HG03060 (cell line): Measurements from ENCODE around the gene AQP9.
"Not testable (repeated sequence)": the region's sequence is repeated elsewhere in the genome, so short reads cannot be mapped to it uniquely, and the experiment has no call there.

Experiments used
- ATAC-seq: cut with Tn5 transposase; IDR thresholded peaks from one replicate; pipeline ENCODE4 v1.9.1; 2021; ENCODE audit warnings: low read depth, moderate number of reproducible peaks; ENCODE audit not compliant: unreplicated experiment

The AQP9 gene

GRCh38 chr15:58175955-58176354 is 37.8 kb downstream of the AQP9 start:
- ATAC-seq: no peak

DNA sequence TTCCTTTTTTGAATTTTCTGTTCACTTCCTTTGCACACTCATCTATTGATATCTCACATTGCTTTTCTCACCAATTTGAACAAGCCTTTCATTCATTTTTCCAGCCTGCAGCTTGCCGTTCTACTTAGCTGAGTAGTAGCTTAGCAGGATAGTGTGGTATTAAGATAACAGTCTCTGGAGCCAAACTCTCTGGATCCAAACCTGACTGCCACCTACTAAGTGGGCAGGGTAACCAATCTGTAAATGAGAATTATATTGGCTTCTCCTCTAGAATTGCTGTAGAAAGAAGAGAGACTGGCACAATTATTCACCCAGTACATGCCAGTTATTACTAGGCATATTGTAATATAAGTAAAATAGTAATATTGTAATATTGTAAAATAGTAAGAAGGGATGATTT is 40.5 kb downstream of the AQP9 start:
- ATAC-seq: no peak

- ATAC-seq: no peak
These were observed 41.0 kb downstream of the AQP9 start for GRCh38 chr15:58179206-58179605.

DNA sequence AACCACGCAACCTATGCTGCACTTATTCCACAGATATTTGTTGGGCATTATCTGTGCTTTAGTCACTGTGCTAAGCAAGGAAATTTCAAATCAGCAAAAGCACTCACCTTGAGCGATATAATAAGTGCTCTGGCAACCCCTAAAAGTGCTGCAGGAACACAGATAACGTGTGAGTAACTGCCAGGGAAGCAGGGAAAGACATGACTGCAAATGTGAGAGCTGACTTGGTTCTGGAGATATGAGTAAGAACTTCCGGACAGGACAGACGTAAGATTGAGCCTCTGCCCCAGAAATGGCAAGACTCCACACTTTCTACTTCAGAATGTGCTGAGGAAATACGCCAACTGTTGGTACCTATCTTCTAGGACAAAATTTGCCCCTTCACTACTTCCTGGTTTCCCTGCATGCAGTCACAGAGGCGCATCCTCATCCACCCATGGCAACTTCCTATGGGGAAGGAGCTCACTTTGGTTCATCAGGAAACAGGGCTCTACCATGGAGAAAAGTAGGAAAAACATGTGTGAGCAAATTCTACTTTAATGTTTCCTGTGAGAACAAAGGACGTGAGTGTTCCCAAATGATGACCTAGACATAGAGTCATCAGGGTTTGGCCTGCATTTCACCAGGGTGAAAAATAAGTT is 41.7 kb downstream of the AQP9 start:
- no peak for ATAC-seq

DNA sequence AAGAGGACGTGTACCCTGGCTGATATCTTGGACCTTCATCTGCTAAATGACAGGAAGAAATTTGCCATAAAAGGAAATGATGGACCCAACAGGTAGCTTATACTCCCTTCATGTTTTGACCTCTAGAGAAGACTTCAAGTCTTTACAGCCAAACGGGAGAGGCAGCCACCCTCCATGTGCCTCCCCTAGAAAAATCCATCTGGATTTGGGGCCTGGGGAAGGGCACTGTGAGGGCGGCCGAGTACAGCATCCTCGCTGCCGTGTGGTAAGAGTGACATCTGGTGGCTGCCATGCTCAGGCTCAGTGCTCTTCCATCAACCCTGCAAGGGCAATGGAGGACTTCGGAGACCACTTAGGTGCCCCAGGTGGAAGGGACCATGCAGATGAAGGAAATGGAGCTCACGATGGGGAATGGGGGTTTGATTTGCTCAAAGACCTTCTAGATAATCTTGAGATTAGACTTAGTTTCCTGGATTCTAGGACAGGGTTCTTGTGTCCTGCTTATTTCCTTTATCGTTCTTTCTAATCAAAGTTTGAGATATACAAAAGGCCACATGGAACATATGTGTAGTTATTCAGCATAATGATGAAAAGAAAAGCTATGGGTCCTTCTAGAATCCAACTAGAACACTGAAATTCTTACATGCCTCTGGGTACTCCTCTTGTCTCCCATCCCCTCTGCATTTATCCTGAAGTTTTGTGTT is 44.4 kb downstream of the AQP9 start:
- ATAC-seq: no peak

GRCh38 chr15:58185439-58185838 is 47.3 kb downstream of the AQP9 start:
- ATAC-seq: no peak

DNA sequence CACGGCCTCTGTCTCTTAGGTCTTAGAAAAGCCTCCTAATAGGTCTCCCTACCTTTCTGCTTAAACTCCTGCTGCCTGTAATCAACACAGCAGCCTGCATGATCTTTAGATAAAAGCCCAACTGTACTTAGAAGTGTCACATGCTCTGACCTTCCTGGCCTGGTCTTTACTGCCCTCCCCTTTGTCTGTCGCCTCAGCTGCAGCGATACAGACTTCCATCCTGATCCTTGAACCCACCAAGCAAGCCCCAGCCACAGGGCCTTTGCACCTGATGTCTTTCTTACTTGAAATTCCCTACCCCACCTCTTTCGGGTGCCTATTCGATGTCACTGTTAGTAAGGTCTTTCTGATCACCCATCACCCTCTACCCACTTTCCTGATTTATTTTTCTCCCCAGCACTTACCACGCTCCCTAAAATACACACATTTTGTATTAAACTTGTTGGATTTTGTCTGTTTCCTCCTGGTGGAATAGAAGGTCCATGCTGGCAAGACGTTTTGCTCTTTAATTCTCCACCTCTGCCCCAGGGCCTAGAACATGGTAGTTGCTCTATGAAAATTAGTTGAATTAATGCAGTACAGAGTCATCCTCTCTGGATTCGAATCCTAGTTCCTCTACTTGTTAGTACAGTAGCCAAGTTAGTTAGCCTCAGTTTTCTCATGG is 51.1 kb downstream of the AQP9 start:
- no peak for ATAC-seq

DNA sequence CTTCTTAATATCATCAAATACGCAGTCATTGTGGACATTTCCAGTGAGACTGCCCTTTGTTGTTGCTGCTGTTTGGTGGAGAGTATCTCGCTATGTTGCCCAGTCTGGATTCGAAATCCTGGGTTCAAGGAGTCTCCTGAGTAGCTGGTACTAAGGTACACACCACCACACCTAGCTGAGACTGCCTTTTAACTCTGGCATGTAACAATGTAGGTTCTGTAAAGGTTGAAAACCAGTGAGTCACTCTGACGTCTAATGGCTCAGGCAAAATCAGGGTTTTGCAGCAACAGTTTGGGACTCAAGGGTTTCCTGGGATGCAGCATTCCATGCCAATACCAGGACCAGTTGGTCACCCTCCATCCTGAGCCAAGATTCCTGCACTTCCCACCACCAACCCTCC is 52.2 kb downstream of the AQP9 start:
- ATAC-seq: no peak

GRCh38 chr15:58193636-58194035 is 55.5 kb downstream of the AQP9 start:
- ATAC-seq: not testable (repeated sequence)

DNA sequence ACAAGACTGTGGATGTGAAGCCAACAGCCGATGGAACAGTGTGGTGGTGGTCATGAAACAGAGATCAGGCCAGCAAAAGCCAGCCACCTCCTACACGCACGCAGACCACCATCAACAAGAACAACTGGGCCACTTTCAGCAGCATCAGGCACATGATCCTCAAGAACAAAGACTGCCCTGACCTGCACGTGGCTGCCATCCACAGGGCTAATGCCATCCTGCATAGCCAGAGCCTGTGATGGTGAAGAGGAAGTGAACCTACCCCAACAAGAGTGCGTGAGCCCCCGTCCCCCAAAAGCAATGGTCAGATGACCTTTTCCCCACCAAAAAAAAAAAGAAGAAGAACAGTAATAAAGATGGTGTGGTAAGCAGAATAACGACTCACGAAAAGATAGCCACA is 62.6 kb downstream of the AQP9 start:
- no peak for ATAC-seq

GRCh38 chr15:58201516-58201915 is 63.3 kb downstream of the AQP9 start:
- no peak for ATAC-seq

- no peak for ATAC-seq
These were observed 65.4 kb downstream of the AQP9 start for GRCh38 chr15:58203537-58203936.

DNA sequence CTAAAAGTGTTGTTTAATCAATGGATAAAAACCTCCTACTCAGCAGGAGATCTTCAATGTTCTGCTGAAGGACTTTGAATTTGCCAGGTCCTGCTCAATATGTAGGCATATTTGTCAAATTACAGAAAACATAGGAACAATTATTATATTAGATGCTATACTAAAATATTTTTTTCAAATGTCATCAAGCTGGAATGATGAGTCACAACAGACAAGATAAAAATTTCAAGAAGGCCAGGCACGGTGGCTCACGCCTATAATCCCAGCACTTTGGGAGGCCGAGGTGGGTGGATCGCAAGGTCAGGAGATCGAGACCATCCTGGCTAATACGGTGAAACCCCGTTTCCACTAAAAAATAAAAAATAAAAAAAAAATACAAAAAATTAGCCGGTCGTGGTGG is 68.0 kb downstream of the AQP9 start:
- ATAC-seq: no peak

GRCh38 chr15:58208217-58208616 is 70.0 kb downstream of the AQP9 start:
- not testable (repeated sequence) for ATAC-seq

DNA sequence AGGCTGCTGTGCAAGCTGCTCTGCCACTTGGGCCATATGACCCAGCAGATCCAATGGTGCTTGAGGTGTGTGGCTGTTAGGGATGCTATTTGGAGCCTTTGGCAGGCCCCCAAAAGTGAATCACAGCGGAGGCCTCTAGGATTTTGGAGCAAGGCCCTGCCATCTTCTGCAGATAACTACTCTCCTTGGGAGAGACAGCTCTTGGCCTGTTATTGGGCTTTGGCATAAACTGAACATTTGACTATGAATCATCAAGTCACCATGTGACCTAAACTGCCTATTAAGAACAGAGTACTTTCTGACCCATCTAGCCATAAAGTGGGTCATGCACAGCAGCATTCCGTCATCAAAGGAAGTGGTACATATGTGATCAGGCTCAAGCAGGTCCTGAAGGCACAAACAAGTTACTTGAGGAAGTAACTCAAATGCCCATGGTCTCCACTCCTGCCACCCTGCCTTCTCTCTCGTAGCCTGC is 70.9 kb downstream of the AQP9 start:
- not testable (repeated sequence) for ATAC-seq

GRCh38 chr15:58210031-58210430 is 71.8 kb downstream of the AQP9 start:
- not testable (repeated sequence) for ATAC-seq

DNA sequence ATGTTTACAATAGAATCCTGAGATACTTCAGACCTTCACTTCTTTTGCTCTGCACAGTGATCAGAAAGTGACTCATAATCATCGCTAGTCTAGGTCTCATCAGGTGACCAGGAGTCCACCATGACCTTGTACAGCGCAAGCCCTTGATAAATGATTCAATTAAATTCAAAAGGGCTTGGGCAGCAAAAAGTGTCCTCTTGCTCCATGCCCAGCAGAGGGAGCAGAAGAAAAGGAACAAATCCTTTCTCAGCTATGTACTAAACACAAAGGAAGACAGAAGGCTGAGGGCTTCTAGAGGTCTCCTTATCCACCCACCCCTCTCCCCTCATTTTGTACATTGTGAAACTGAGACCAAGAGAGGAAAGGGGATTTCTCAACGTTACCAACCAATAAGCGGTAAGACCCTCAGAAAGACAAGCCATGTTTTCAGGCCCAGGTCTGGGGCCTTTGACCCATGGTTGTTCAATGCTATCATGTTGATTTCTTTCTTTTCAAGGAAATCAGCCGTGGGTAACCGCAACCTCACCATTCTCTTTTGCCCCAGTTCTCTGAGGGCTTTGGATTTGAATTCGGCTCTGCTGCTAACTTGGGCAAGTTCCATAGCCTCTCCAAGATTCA is 74.8 kb downstream of the AQP9 start:
- no peak for ATAC-seq

- no peak for ATAC-seq
These were observed 75.6 kb downstream of the AQP9 start for GRCh38 chr15:58213587-58214338.

GRCh38 chr15:58214591-58215340 is 76.6 kb downstream of the AQP9 start:
- no peak for ATAC-seq

DNA sequence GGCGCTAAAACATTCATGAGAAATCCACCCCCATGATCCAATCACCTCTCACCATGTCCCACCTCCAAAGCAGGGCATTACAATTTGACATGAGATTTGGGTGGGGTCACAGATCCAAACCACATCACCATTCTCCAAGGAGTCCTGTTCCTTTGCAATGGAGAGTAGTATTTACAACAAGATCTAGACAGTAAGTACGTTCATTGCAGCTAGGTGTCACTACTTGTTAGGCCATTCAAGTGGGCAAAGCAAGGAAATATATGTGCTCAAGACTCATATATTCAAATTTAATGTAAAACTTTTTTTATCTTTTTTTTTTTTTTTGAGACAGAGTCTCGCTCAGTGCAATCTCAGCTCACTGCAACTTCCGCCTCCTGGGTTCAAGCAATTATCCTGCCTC is 79.3 kb downstream of the AQP9 start:
- no peak for ATAC-seq
